Hindlimb muscle (tissue), 1 donor: Measurements from ENCODE around the gene ZNF23. TPM values are rescaled to one million over a fixed set of nuclear protein-coding genes. Genes with fewer than 3 reads are reported as not detected.

Experiments
- polyA plus RNA-seq: library from polyadenylated mRNA; unstranded; fragments of 120-200 nt; gene quantifications from one replicate; pipeline ENCODE4 v1.2.1, GENCODE V29; 2013; ENCODE audit not compliant: insufficient read length

The ZNF23 gene
- polyA plus RNA-seq, 1 donor: 12.1 TPM

Other genes starting within 250 kb of the ZNF23 start
- gene HYDIN, start 231.5 kb downstream of the ZNF23 start, polyA plus RNA-seq: 2.8 TPM
- gene CMTR2, start 172.8 kb downstream of the ZNF23 start, polyA plus RNA-seq: 23.4 TPM
- gene CALB2, start 103.5 kb downstream of the ZNF23 start, polyA plus RNA-seq: 0.46 TPM
- gene TLE7, start 20.2 kb downstream of the ZNF23 start, polyA plus RNA-seq: not detected
- gene ZNF19, start 27.1 kb upstream of the ZNF23 start, polyA plus RNA-seq: 2.6 TPM
- not detected for gene CHST4, start 64.2 kb upstream of the ZNF23 start, polyA plus RNA-seq
- not detected for gene TAT, start 114.8 kb upstream of the ZNF23 start, polyA plus RNA-seq
- 0.15 TPM for gene MARVELD3, start 163.9 kb upstream of the ZNF23 start, polyA plus RNA-seq